Measurements from ENCODE around the gene MRAS.

MRAS gene

DNA sequence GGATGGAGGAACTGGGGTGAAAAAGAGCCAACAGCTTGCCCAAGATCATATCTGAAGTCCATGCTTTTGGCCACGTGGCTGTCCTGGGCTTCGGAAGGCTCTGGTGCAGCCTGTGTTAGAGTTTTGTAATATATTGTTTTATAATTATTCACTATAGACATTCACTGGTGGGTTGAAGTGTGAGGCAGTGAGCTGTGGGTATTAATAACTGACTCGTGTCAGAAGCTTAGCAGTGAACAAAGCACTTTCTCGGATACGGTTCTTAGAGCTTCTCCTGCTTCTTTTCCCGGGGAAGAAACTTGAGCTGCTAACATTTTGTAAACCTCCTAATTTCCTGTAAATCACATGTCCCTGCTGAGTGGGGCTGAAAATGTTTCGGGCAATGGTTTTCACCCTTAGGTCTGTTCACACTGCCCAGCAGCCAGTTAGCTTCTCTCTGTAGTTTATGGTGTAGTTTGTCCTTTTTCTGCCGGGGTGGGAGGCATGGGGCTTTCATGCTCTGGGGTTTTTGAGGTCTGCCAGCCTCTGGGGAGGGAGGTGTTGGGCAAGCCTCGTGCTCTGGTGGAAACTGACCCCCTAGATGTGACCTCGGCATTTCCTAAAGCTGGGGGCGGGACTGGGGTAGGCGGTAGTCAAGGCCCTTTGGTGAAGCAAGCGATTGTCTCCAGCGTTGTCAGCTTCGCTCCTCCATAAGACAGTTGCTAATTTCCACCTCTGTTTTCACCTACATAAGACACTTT is 1.7 kb downstream of the MRAS start:
- Mint-ChIP-seq H3K4me1 (peaks cover 5% of the 10 kb centered on the region), H3K27ac (ENCODE audit: low read depth) (no peak overlapping the region), H3K36me3 (ENCODE audit: insufficient read depth) (no peaks in the 10 kb centered on the region), H3K27me3 (peaks cover 47% of the 10 kb centered on the region), H3K9me3 (no peaks in the 10 kb centered on the region), H3K4me3 (no peak overlapping the region)
- ATAC-seq (replicated peaks; ENCODE audit: extremely low read depth, poor library complexity, severe bottlenecking) (no peak), DNase-seq (ENCODE audit: low spot score in 2 of 2) (no peak)

DNA sequence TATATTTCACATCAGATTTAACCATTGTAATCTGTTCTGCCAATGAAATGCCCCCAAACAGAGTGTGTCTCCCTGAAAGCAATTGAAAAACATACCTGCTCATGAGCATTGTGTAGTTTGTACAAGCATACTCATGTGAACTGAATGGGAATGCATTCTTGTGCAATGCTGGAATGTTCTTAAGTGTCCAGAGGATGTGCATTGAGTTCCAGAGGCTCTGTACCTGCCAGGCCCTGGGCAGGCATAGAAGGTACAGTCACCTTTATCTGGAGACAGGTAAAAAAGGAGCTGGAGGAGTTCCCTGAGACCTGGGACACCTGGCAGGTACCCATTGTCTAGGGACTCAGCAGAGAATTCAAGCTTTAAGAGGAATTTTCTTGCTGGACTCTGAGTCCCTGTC is 2.8 kb downstream of the MRAS start:
- Mint-ChIP-seq H3K9me3 (no peaks in the 10 kb centered on the region), H3K36me3 (ENCODE audit: insufficient read depth) (no peaks in the 10 kb centered on the region), H3K4me3 (no peak overlapping the region), H3K27ac (ENCODE audit: low read depth) (no peak overlapping the region), H3K27me3 (peaks cover 37% of the 10 kb centered on the region), H3K4me1 (peaks cover 5% of the 10 kb centered on the region)
- no peak for ATAC-seq (replicated peaks; ENCODE audit: extremely low read depth, poor library complexity, severe bottlenecking)
- no peak for DNase-seq (ENCODE audit: low spot score in 2 of 2)

DNA sequence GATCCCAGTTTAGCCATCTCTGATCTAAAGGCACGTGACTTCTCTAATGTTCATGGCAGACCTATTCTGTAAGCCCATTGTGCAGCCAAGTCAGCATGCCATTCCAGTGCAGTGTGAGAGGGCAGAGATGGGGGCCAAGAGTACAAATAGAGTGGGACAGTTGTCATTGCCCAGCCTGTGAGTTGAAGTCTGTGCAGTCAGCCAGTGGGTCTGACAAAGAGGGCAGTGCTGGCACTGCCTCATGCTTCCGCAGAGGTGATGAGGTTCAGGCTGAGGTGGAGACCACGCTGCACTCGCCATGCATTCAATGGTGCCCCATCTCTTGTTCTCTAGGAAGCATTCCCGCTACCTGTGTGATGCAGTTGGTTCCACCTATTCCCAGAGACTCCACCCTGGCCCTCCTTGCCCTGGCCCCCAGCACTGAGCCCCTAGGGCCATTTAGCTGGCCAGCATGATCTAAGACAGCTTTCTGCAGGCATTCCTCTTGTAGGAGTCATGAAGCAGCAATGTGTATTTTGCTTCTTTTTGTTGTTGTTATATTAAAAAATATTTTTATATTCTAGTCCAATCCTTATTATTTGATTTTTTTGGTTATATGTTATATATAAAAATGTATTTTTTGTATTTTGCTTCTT is 3.7 kb downstream of the MRAS start:
- Mint-ChIP-seq H3K27ac (ENCODE audit: low read depth) (no peak overlapping the region), H3K27me3 (peaks cover 28% of the 10 kb centered on the region), H3K36me3 (ENCODE audit: insufficient read depth) (no peaks in the 10 kb centered on the region), H3K4me3 (no peak overlapping the region), H3K4me1 (peaks cover 5% of the 10 kb centered on the region), H3K9me3 (no peaks in the 10 kb centered on the region)
- ATAC-seq (replicated peaks; ENCODE audit: extremely low read depth, poor library complexity, severe bottlenecking) (no peak), DNase-seq (ENCODE audit: low spot score in 2 of 2) (no peak)

DNA sequence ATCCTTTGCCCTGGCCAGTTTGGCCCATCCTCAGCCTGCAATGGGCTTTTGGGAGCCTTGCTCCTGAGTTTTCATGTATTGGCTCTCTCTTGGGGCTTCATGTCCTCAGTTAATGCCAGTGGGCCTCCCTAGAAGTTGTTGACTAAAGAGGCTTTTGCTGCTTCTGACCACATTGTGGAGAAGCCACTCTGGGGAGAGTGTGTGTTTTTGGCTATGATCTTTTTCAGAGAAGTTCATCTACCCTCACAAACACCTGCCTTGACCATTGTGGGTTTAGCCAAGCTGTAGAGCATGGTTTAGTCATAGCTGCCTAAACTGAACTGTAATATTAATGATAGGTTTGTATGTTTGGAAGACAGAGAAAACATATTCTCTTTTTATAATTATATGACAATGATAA is 6.0 kb downstream of the MRAS start:
- H3K4me1 Mint-ChIP-seq: no peaks in the 10 kb centered on the region
- DNase-seq (ENCODE audit: low spot score in 2 of 2) (no peak), ATAC-seq (replicated peaks; ENCODE audit: extremely low read depth, poor library complexity, severe bottlenecking) (no peak)
- no peaks in the 10 kb centered on the region for H3K9me3 Mint-ChIP-seq
- H3K27ac Mint-ChIP-seq (ENCODE audit: low read depth): no peak overlapping the region
- H3K27me3 Mint-ChIP-seq: peaks cover 11% of the 10 kb centered on the region
- H3K4me3 Mint-ChIP-seq: no peak overlapping the region
- no peaks in the 10 kb centered on the region for H3K36me3 Mint-ChIP-seq (ENCODE audit: insufficient read depth)

DNA sequence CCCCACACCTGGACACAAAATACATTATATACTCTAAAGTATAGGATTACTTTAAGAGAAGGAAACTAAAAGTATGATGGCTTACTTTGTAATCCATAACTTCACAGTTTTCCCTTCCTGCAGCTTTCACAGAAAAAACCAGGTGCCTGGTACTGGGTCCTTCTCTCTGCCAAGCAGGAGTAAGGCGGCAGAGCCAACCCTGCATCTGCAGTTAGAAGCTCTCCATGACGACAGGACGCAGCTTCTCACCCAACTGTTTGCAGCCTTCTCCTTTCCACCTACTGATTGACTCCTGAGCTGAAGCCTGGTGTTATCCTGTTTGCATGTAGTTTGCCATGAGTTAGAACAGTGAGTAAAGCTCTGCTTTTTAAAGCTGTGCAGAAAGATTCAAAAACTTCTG is 6.7 kb downstream of the MRAS start:
- no peaks in the 10 kb centered on the region for H3K4me1 Mint-ChIP-seq
- H3K36me3 Mint-ChIP-seq (ENCODE audit: insufficient read depth): no peaks in the 10 kb centered on the region
- no peak overlapping the region for H3K27ac Mint-ChIP-seq (ENCODE audit: low read depth)
- H3K9me3 Mint-ChIP-seq: no peaks in the 10 kb centered on the region
- no peak overlapping the region for H3K4me3 Mint-ChIP-seq
- ATAC-seq (replicated peaks; ENCODE audit: extremely low read depth, poor library complexity, severe bottlenecking) (no peak), DNase-seq (ENCODE audit: low spot score in 2 of 2) (no peak)
- peaks cover 4% of the 10 kb centered on the region for H3K27me3 Mint-ChIP-seq

GRCh38 chr3:138356730-138357405 is 8.5 kb downstream of the MRAS start:
- no peaks in the 10 kb centered on the region for H3K4me1 Mint-ChIP-seq
- ATAC-seq (replicated peaks; ENCODE audit: extremely low read depth, poor library complexity, severe bottlenecking): no peak

GRCh38 chr3:138359148-138359918 is 11.0 kb downstream of the MRAS start:
- H3K4me3 Mint-ChIP-seq: no peak overlapping the region
- no peaks in the 10 kb centered on the region for H3K4me1 Mint-ChIP-seq
- H3K36me3 Mint-ChIP-seq (ENCODE audit: insufficient read depth): peaks cover 2% of the 10 kb centered on the region
- no peak overlapping the region for H3K27ac Mint-ChIP-seq (ENCODE audit: low read depth)
- DNase-seq (ENCODE audit: low spot score in 2 of 2) (no peak), ATAC-seq (replicated peaks; ENCODE audit: extremely low read depth, poor library complexity, severe bottlenecking) (no peak)
- H3K27me3 Mint-ChIP-seq: peaks cover 13% of the 10 kb centered on the region
- H3K9me3 Mint-ChIP-seq: no peaks in the 10 kb centered on the region

More at GRCh38 chr3:138356730-138357405, 8.5 kb downstream of the MRAS start:
- Mint-ChIP-seq H3K36me3 (ENCODE audit: insufficient read depth) (no peaks in the 10 kb centered on the region), H3K4me3 (no peak overlapping the region), H3K9me3 (no peaks in the 10 kb centered on the region), H3K27ac (ENCODE audit: low read depth) (no peak overlapping the region), H3K27me3 (no peaks in the 10 kb centered on the region)
- no peak for DNase-seq (ENCODE audit: low spot score in 2 of 2)

DNA sequence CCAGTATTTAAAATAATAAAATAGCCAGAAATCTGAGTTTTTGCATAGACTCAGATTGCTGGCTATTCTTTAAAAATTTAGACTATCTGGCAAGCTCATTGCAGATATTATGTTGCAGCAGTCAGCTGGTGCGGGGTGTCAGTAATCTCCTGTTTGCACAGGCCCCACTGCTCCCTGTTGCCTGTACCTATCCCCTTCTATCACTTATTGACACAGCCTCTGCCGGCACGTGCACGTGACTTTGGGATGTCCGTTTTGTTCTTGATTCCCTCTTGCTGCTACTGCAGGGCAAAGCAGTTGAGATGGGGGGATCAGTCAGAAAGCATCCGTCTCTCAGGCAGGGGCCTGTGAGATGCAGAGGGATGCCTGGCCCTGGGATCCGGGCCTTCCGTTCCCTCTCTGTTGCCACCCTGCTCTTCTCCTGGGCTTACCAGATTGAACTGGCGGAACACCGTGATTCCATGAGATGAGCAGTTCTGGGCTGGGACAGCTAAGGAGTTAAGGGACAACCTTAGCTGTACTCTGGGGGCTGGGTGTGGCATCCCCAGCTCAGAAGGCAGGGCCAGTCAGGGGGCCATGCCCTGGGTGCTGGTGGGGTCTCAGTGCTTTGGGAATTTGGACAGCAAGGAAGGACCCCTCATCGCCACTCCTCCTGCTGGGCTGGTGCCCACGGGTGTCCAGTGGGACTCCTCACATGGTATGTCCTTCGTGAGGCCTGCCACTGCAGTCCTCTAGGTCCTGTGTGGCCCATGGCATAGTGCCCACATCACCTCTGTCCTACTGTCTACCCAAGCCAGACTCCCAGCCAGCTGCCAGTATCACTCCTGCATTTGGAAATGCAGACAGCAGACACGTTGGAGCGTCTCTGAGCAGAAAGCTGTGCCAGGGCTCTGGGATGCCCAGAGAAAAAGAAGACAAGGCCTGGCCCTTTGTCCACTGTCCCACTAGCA is 11.8 kb downstream of the MRAS start:
- ATAC-seq (replicated peaks; ENCODE audit: extremely low read depth, poor library complexity, severe bottlenecking) (no peak), DNase-seq (ENCODE audit: low spot score in 2 of 2) (no peak)
- H3K27ac Mint-ChIP-seq (ENCODE audit: low read depth): no peak overlapping the region
- H3K4me3 Mint-ChIP-seq: no peak overlapping the region
- H3K36me3 Mint-ChIP-seq (ENCODE audit: insufficient read depth): peaks cover 2% of the 10 kb centered on the region
- peaks cover 13% of the 10 kb centered on the region for H3K27me3 Mint-ChIP-seq
- no peaks in the 10 kb centered on the region for H3K4me1 Mint-ChIP-seq
- no peaks in the 10 kb centered on the region for H3K9me3 Mint-ChIP-seq

GRCh38 chr3:138360869-138361525 is 12.6 kb downstream of the MRAS start:
- peaks cover 2% of the 10 kb centered on the region for H3K36me3 Mint-ChIP-seq (ENCODE audit: insufficient read depth)
- no peak overlapping the region for H3K27ac Mint-ChIP-seq (ENCODE audit: low read depth)
- ATAC-seq (replicated peaks; ENCODE audit: extremely low read depth, poor library complexity, severe bottlenecking) (no peak), DNase-seq (ENCODE audit: low spot score in 2 of 2) (no peak)
- peaks cover 13% of the 10 kb centered on the region for H3K27me3 Mint-ChIP-seq
- no peak overlapping the region for H3K4me3 Mint-ChIP-seq
- no peaks in the 10 kb centered on the region for H3K4me1 Mint-ChIP-seq
- no peaks in the 10 kb centered on the region for H3K9me3 Mint-ChIP-seq

DNA sequence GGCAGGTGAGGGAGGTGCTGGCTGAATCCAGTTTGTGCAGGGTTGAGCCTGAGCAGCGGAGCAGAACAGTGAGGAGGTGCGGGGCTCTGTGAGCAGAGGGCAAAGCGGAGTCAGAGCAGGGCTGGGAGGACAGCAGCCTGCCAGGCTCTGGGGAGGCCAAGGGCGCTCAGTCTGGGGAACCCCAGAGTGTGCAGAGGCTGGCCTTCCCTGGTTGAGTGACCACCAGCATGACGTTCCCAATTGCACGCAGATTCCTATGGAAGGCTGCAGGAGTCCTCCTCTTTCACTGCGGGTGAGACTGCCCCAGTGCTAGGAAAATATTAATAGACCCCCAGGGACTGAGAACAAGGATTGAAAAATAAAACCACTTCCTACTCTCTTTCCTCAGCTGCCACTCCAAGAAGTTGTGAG is 13.2 kb downstream of the MRAS start:
- Mint-ChIP-seq H3K4me1 (no peaks in the 10 kb centered on the region), H3K27me3 (peaks cover 13% of the 10 kb centered on the region), H3K27ac (ENCODE audit: low read depth) (no peak overlapping the region), H3K4me3 (no peak overlapping the region), H3K36me3 (ENCODE audit: insufficient read depth) (peaks cover 2% of the 10 kb centered on the region), H3K9me3 (no peaks in the 10 kb centered on the region)
- DNase-seq (ENCODE audit: low spot score in 2 of 2) (no peak), ATAC-seq (replicated peaks; ENCODE audit: extremely low read depth, poor library complexity, severe bottlenecking) (no peak)

- Mint-ChIP-seq H3K36me3 (ENCODE audit: insufficient read depth) (peaks cover 4% of the 10 kb centered on the region), H3K4me3 (no peak overlapping the region), H3K27ac (ENCODE audit: low read depth) (no peak overlapping the region), H3K27me3 (peaks cover 13% of the 10 kb centered on the region), H3K4me1 (no peaks in the 10 kb centered on the region), H3K9me3 (no peaks in the 10 kb centered on the region)
- ATAC-seq (replicated peaks; ENCODE audit: extremely low read depth, poor library complexity, severe bottlenecking) (no peak), DNase-seq (ENCODE audit: low spot score in 2 of 2) (no peak)
Observed at GRCh38 chr3:138362538-138362937, 14.2 kb downstream of the MRAS start.

Measured in central memory CD8-positive, alpha-beta T cell (primary cell).